ENCODE data around the gene GPR83.

GPR83 gene

DNA sequence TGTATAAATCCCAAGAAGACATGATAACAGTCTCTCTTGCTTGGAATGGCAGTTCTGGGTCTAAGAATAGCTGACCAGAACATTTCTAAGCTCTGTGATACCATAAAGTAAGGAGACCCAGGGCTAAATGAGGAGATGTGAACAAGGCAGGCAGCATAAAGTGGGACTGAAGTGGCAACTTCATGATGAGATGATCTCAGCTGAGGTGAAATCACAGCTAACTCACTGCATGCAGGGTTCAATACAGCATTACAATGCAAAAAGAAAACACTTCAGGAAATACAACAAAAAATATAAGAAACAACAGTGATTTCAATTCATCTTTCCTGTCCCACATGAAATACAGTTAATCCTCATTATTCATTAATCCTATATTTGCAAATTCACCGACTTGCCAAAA, 47.8 kb upstream of the GPR83 start:
- H3F3A ChIP-seq (ENCODE audit: control insufficient read depth, insufficient read depth): no peaks in the 10 kb centered on the region
- TF ChIP-seq EZH2phosphoT487 (IDR thresholded peaks at IDR 0.05; ENCODE audit: borderline replicate concordance, low read length): no peak
- no peak for TF ChIP-seq CTCF (IDR thresholded peaks at IDR 0.05; ENCODE audit: low read depth, low read length, poor library complexity, severe bottlenecking)
- no peak overlapping the region for H3K27ac ChIP-seq (ENCODE audit: low read depth, low read length)
- H3K79me2 ChIP-seq (ENCODE audit: control insufficient read depth, low read length): no peaks in the 10 kb centered on the region
- H4K20me1 ChIP-seq (ENCODE audit: control insufficient read depth, insufficient read depth, low read depth, low read length): no peaks in the 10 kb centered on the region
- H3K9me3 ChIP-seq (ENCODE audit: control insufficient read depth, insufficient read depth, low read length): no peaks in the 10 kb centered on the region
- H3K4me1 ChIP-seq (ENCODE audit: control insufficient read depth, low read length): no peaks in the 10 kb centered on the region
- H3K27me3 ChIP-seq (ENCODE audit: control insufficient read depth, low read length): no peaks in the 10 kb centered on the region
- peaks cover 52% of the 10 kb centered on the region for H3K36me3 ChIP-seq (ENCODE audit: control insufficient read depth, low read length)
- H3K4me2 ChIP-seq (ENCODE audit: low read length): no peak overlapping the region
- H3K4me3 ChIP-seq (ENCODE audit: low read length): no peak overlapping the region
- H3K9me2 ChIP-seq (replicated peaks; ENCODE audit: control insufficient read depth, low read length): no peaks in the 10 kb centered on the region

GRCh38 chr11:94447149-94447548, 45.9 kb upstream of the GPR83 start:
- no peaks in the 10 kb centered on the region for H4K20me1 ChIP-seq (ENCODE audit: control insufficient read depth, insufficient read depth, low read depth, low read length)

DNA sequence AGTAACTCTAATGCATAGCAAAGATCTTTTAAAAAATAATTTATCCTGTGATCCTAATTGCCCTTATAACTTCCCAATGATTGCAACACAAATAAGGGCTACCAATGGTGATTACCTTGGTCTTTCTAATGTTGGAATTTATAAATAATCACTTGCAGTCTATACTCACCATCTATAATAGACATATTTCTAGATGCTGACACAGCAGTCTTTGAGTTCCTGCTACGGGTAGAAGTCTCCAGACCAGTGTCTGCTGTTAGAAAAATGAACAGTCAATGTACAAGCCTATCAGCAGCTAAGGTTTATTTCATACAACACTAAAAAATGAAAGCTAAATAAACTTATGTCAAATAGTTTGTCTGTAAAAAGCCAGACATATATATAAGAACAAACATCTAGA, 44.4 kb upstream of the GPR83 start:
- Histone ChIP-seq H3K36me3 (ENCODE audit: control insufficient read depth, low read length) (peaks cover 69% of the 10 kb centered on the region), H4K20me1 (ENCODE audit: control insufficient read depth, insufficient read depth, low read depth, low read length) (no peaks in the 10 kb centered on the region), H3K79me2 (ENCODE audit: control insufficient read depth, low read length) (no peaks in the 10 kb centered on the region), H3K27me3 (ENCODE audit: control insufficient read depth, low read length) (no peaks in the 10 kb centered on the region), H3K4me1 (ENCODE audit: control insufficient read depth, low read length) (no peaks in the 10 kb centered on the region), H3K9me3 (ENCODE audit: control insufficient read depth, insufficient read depth, low read length) (no peaks in the 10 kb centered on the region), H3K4me3 (ENCODE audit: low read length) (no peak overlapping the region), H3K27ac (ENCODE audit: low read depth, low read length) (no peak overlapping the region), H3K4me2 (ENCODE audit: low read length) (no peak overlapping the region), H3K9me2 (replicated peaks; ENCODE audit: control insufficient read depth, low read length) (no peaks in the 10 kb centered on the region), H3F3A (ENCODE audit: control insufficient read depth, insufficient read depth) (no peaks in the 10 kb centered on the region)
- TF ChIP-seq EZH2phosphoT487 (IDR thresholded peaks at IDR 0.05; ENCODE audit: borderline replicate concordance, low read length): no peak
- no peak for TF ChIP-seq CTCF (IDR thresholded peaks at IDR 0.05; ENCODE audit: low read depth, low read length, poor library complexity, severe bottlenecking)

More at GRCh38 chr11:94447149-94447548, 45.9 kb upstream of the GPR83 start:
- Histone ChIP-seq H3K79me2 (ENCODE audit: control insufficient read depth, low read length) (no peaks in the 10 kb centered on the region), H3K36me3 (ENCODE audit: control insufficient read depth, low read length) (peaks cover 58% of the 10 kb centered on the region), H3K9me3 (ENCODE audit: control insufficient read depth, insufficient read depth, low read length) (no peaks in the 10 kb centered on the region), H3F3A (ENCODE audit: control insufficient read depth, insufficient read depth) (no peaks in the 10 kb centered on the region), H3K4me2 (ENCODE audit: low read length) (no peak overlapping the region), H3K27me3 (ENCODE audit: control insufficient read depth, low read length) (no peaks in the 10 kb centered on the region), H3K27ac (ENCODE audit: low read depth, low read length) (no peak overlapping the region), H3K4me1 (ENCODE audit: control insufficient read depth, low read length) (no peaks in the 10 kb centered on the region), H3K9me2 (replicated peaks; ENCODE audit: control insufficient read depth, low read length) (no peaks in the 10 kb centered on the region), H3K4me3 (ENCODE audit: low read length) (no peak overlapping the region)
- TF ChIP-seq CTCF (IDR thresholded peaks at IDR 0.05; ENCODE audit: low read depth, low read length, poor library complexity, severe bottlenecking): no peak
- TF ChIP-seq EZH2phosphoT487 (IDR thresholded peaks at IDR 0.05; ENCODE audit: borderline replicate concordance, low read length): no peak

DNA sequence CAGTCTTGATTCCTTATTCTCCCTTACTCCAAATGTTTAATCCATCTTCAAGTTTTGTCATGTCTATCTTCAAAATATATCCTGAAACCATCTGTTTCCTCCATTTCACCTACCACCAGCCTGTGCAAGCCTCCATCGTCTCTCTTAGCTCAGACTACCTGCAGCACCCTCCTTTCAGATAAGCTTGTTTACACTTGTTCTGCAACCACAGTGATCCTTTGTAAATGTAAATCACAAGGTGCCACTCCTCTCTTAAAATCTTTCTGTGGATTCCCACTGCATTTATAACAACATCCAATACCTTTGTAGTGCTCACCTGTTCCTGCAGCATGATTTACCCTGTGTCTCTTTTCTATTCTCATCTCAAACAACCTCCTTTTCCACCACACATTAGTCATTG, 31.8 kb upstream of the GPR83 start:
- Histone ChIP-seq H3K27me3 (ENCODE audit: control insufficient read depth, low read length) (no peaks in the 10 kb centered on the region), H3K9me3 (ENCODE audit: control insufficient read depth, insufficient read depth, low read length) (no peaks in the 10 kb centered on the region), H3K36me3 (ENCODE audit: control insufficient read depth, low read length) (peaks cover 73% of the 10 kb centered on the region), H3F3A (ENCODE audit: control insufficient read depth, insufficient read depth) (no peaks in the 10 kb centered on the region), H3K79me2 (ENCODE audit: control insufficient read depth, low read length) (no peaks in the 10 kb centered on the region), H3K4me3 (ENCODE audit: low read length) (no peak overlapping the region), H3K27ac (ENCODE audit: low read depth, low read length) (no peak overlapping the region), H3K4me2 (ENCODE audit: low read length) (no peak overlapping the region), H3K4me1 (ENCODE audit: control insufficient read depth, low read length) (no peaks in the 10 kb centered on the region), H3K9me2 (replicated peaks; ENCODE audit: control insufficient read depth, low read length) (no peaks in the 10 kb centered on the region), H4K20me1 (ENCODE audit: control insufficient read depth, insufficient read depth, low read depth, low read length) (no peaks in the 10 kb centered on the region)
- TF ChIP-seq EZH2phosphoT487 (IDR thresholded peaks at IDR 0.05; ENCODE audit: borderline replicate concordance, low read length) (no peak), CTCF (IDR thresholded peaks at IDR 0.05; ENCODE audit: low read depth, low read length, poor library complexity, severe bottlenecking) (no peak)

Measured in DOHH2 (cell line).